HepG2 (cell line): ENCODE results near the gene PEMT. TPM values are rescaled to one million over a fixed set of nuclear protein-coding genes. Genes with fewer than 3 reads are reported as not detected.

Experiments
- ATAC-seq: fragments of 200-7000 bp; cut with Tn5 transposase; 3 replicates; pipeline ENCODE4 v1.9.1; 2020; ENCODE audit warnings: mild to moderate bottlenecking, moderate library complexity
- BruUV-seq: library from RNA; stranded (reverse); fragments of 400-500 nt; replicated peaks from 2 replicates; lab custom pipeline; 2021; lab: Mats Ljungman, UMichigan
- CTCF ChIA-PET: fragments of 300-600 bp; formaldehyde crosslinking; extraction: SDS; loops from one replicate; lab custom pipeline; 2021; ENCODE audit warnings: low total read pairs, inconsistent platforms, low intra/inter-chr PET ratio; lab: Yijun Ruan, JAX
- POLR2A ChIA-PET: fragments of 350-600 bp; sonication (Branson Sonifier 250); formaldehyde crosslinking; loops from one replicate; lab custom pipeline; 2020; ENCODE audit warnings: antibody characterized with exemption, inconsistent platforms; lab: Yijun Ruan, JAX
- DNase-seq: peaks from one replicate; pipeline ENCODE4 v3.0.0-alpha.2; 2015; ENCODE audit warnings: low spot score
- FAIRE-seq: peaks from 3 replicates; lab custom pipeline; 2011; peaks lifted over from hg19 to GRCh38; lab: Jason Lieb, UNC
- H2AFZ ChIP-seq: one replicate; pipeline ENCODE4 v1.6.1; 2011; ENCODE audit warnings: low read length, inconsistent platforms
- H3K27ac ChIP-seq: fragments of 300-600 bp; 3 replicates; pipeline ENCODE4 v1.8.0; 2011; ENCODE audit warnings: mixed run types, mild to moderate bottlenecking, mixed read lengths, low read length, inconsistent platforms; ENCODE audit not compliant: insufficient read depth; ENCODE audit errors: extremely low read length
- H3K27me3 ChIP-seq, 2 experiments: fragments of 200-600 bp in 1 of 2; 2 replicates in 1 of 2; 3 replicates in 1 of 2; pipeline versions ENCODE4 v1.6.0 to v1.8.0; 2011; ENCODE audit warnings: low read length in 2 of 2, mild to moderate bottlenecking in 2 of 2, moderate library complexity in 2 of 2, inconsistent platforms in 1 of 2; ENCODE audit not compliant: insufficient read depth in 2 of 2, control insufficient read depth in 1 of 2
- H3K36me3 ChIP-seq, 2 experiments: fragments of 200-600 bp in 1 of 2; replicated peaks in 1 of 2; 2 replicates in 1 of 2; 3 replicates in 1 of 2; pipeline versions ENCODE4 v1.5.1 to v1.8.0; 2011; ENCODE audit warnings: low read length in 2 of 2, inconsistent platforms in 1 of 2; ENCODE audit not compliant: insufficient read depth in 2 of 2, control insufficient read depth in 1 of 2
- H3K4me1 ChIP-seq: 2 replicates; pipeline ENCODE4 v1.5.1; 2012; ENCODE audit warnings: low read length, inconsistent platforms; ENCODE audit not compliant: insufficient read depth
- H3K4me2 ChIP-seq: 2 replicates; pipeline ENCODE4 v1.6.0; 2011; ENCODE audit warnings: low read depth, low read length, inconsistent platforms
- H3K4me3 ChIP-seq, 3 experiments: fragments of 200-600 bp in 1 of 3; sonication (generic), shearing (Covaris generic) in 1 of 3; replicated peaks in 1 of 3; 2 replicates each; pipeline ENCODE4 v1.5.1; 2011 to 2016; ENCODE audit warnings: low read length in 3 of 3, inconsistent platforms in 2 of 3, low read depth in 2 of 3, mild to moderate bottlenecking in 2 of 3, control low read depth in 1 of 3, mixed read lengths in 1 of 3; ENCODE audit not compliant: insufficient read depth in 1 of 3
- H3K79me2 ChIP-seq: one replicate; pipeline ENCODE4 v1.6.1; 2011; ENCODE audit warnings: low read length, inconsistent platforms; ENCODE audit not compliant: insufficient read depth
- H3K9ac ChIP-seq: 2 replicates; pipeline ENCODE4 v1.6.0; 2011; ENCODE audit warnings: mild to moderate bottlenecking, low read depth, low read length, inconsistent platforms; ENCODE audit not compliant: insufficient read depth
- H3K9me3 ChIP-seq: 2 replicates; pipeline ENCODE4 v1.5.1; 2012; ENCODE audit warnings: mild to moderate bottlenecking, low read length
- H4K20me1 ChIP-seq: 2 replicates; pipeline ENCODE4 v1.6.0; 2011; ENCODE audit warnings: inconsistent platforms, mild to moderate bottlenecking, low read length, moderate library complexity; ENCODE audit not compliant: insufficient read depth
- DNMT3B ChIP-seq: conservative IDR thresholded peaks from 2 replicates; pipeline ENCODE4 v1.6.1; 2016; ENCODE audit warnings: missing biosample characterization, control low read depth
- MTA1 ChIP-seq: sonication (generic); formaldehyde crosslinking; IDR thresholded peaks from 2 replicates; pipeline ENCODE4 v1.4.0; 2020; ENCODE audit warnings: missing genetic modification reagents, mild to moderate bottlenecking, borderline replicate concordance
- PBX3 ChIP-seq: sonication (generic); formaldehyde crosslinking; IDR thresholded peaks from 2 replicates; pipeline ENCODE4 v1.8.1; 2023; ENCODE audit warnings: missing genetic modification reagents, inconsistent platforms, borderline replicate concordance
- RNF219 ChIP-seq: sonication (generic); formaldehyde crosslinking; IDR thresholded peaks from 2 replicates; pipeline ENCODE4 v1.5.0; 2020; ENCODE audit warnings: mild to moderate bottlenecking, missing genetic modification reagents
- ZC3H13 ChIP-seq: sonication (generic); formaldehyde crosslinking; IDR thresholded peaks from 2 replicates; pipeline ENCODE4 v1.8.1; 2023; ENCODE audit warnings: mild to moderate bottlenecking, missing genetic modification reagents, moderate library complexity
- ZC3H4 ChIP-seq: sonication (generic); formaldehyde crosslinking; IDR thresholded peaks from 2 replicates; pipeline ENCODE4 v1.4.0; 2020; ENCODE audit warnings: missing genetic modification reagents, borderline replicate concordance
- ZNF232 ChIP-seq: sonication (generic); formaldehyde crosslinking; IDR thresholded peaks from 2 replicates; pipeline ENCODE4 v1.4.0; 2020; ENCODE audit warnings: missing genetic modification reagents, borderline replicate concordance
- ZSCAN31 ChIP-seq: sonication (generic); formaldehyde crosslinking; IDR thresholded peaks from 2 replicates; pipeline ENCODE4 v1.5.0; 2020; ENCODE audit warnings: low read depth, mild to moderate bottlenecking, missing genetic modification reagents
- WGBS: methylation state at CpG from one replicate; pipeline ENCODE4 v1.1.6; 2017; ENCODE audit warnings: low lambda C conversion rate; 5-methylcytosine and 5-hydroxymethylcytosine counted together
- in situ Hi-C: cut with HindIII; loops from 2 replicates; pipeline ENCODE4 v1.10.0; 2017; ENCODE audit warnings: low pct_unique_long_range_greater_than_20kb; ENCODE audit not compliant: extremely low pct_ligation_motif_present
- intact Hi-C: fragments of 100-400 bp; cut with micrococcal nuclease; formaldehyde crosslinking; loops from one replicate; pipeline ENCODE4 v1.10.0; 2022; ENCODE audit not compliant: unreplicated experiment
- polyA plus RNA-seq, 8 experiments: library from polyadenylated mRNA; depleted of rRNA in 3 of 8; stranded (reverse) in 7 of 8; unstranded in 1 of 8; fragments of >200 nt; fragmentation: Illumina TruSeq in 4 of 8; extraction: Trizol in 4 of 8; gene quantifications; 2 replicates each; pipeline versions ENCODE4 v1.2.1 to v1.2.3, GENCODE V29; 2011 to 2016; ENCODE audit warnings: low read depth in 4 of 8, missing spikeins in 1 of 8, mixed read lengths in 1 of 8; ENCODE audit not compliant: insufficient read depth in 1 of 8
- total RNA-seq, 5 experiments: library from RNA; depleted of rRNA; stranded (reverse); fragments of >200 nt; fragmentation: Illumina TruSeq; extraction: Trizol; gene quantifications; 2 replicates each; pipeline ENCODE4 v1.2.3, GENCODE V29; 2016; ENCODE audit warnings: low read depth in 1 of 5
- TF ChIP-seq, protein P1 (sequence below): sonication (generic); formaldehyde crosslinking; IDR thresholded peaks from 2 replicates; pipeline ENCODE4 v1.5.1; 2020; ENCODE audit warnings: mild to moderate bottlenecking, missing genetic modification reagents, borderline replicate concordance
- TF ChIP-seq, protein P2 (sequence below), 2 experiments: fragments of 450-650 bp in 1 of 2; sonication (generic) in 1 of 2; formaldehyde crosslinking; IDR thresholded peaks; 2 replicates each; pipeline versions ENCODE4 v1.5.0 to v1.8.0; 2020 to 2022; ENCODE audit warnings: mild to moderate bottlenecking in 1 of 2, missing genetic modification reagents in 1 of 2
- TF ChIP-seq, protein P3 (sequence below): sonication (generic); formaldehyde crosslinking; IDR thresholded peaks from 2 replicates; pipeline ENCODE4 v1.4.0; 2020; ENCODE audit warnings: mild to moderate bottlenecking, missing genetic modification reagents

Gene PEMT
- total and polyA plus RNA-seq, 2 of the 13 experiments (the other 11 are each of a cell fraction or from before 2014, with no cell fraction given), result 31.7 to 43.6 TPM

- Histone ChIP-seq H3K36me3 (no peaks in the 10 kb centered on the region), H3K79me2 (no peaks in the 10 kb centered on the region), H2AFZ (no peak overlapping the region), H3K4me1 (peaks cover 24% of the 10 kb centered on the region), H3K9ac (no peak overlapping the region), H4K20me1 (no peaks in the 10 kb centered on the region), H3K4me3 (no peak overlapping the region), H3K27me3 (no peaks in the 10 kb centered on the region), H3K27ac (no peak overlapping the region), H3K9me3 (no peaks in the 10 kb centered on the region), H3K4me2 (no peak overlapping the region)
- BruUV-seq, result no TSS peak
- FAIRE-seq (no peak), ATAC-seq (no peak), DNase-seq (no peak)
- ChIA-PET POLR2A (no interaction called here), CTCF (no interaction called here)
- intact Hi-C loops, result no loop called here
- 98% methylated on average over 27 of the region's 27 CpGs for WGBS
- in situ Hi-C loops, result no loop called here
- no peak for TF ChIP-seq ZC3H4 (CRISPR knock-in tag)
- no peak for TF ChIP-seq ZC3H13 (CRISPR knock-in tag)
- no peak for TF ChIP-seq ZNF232
- TF ChIP-seq, protein P1, sequence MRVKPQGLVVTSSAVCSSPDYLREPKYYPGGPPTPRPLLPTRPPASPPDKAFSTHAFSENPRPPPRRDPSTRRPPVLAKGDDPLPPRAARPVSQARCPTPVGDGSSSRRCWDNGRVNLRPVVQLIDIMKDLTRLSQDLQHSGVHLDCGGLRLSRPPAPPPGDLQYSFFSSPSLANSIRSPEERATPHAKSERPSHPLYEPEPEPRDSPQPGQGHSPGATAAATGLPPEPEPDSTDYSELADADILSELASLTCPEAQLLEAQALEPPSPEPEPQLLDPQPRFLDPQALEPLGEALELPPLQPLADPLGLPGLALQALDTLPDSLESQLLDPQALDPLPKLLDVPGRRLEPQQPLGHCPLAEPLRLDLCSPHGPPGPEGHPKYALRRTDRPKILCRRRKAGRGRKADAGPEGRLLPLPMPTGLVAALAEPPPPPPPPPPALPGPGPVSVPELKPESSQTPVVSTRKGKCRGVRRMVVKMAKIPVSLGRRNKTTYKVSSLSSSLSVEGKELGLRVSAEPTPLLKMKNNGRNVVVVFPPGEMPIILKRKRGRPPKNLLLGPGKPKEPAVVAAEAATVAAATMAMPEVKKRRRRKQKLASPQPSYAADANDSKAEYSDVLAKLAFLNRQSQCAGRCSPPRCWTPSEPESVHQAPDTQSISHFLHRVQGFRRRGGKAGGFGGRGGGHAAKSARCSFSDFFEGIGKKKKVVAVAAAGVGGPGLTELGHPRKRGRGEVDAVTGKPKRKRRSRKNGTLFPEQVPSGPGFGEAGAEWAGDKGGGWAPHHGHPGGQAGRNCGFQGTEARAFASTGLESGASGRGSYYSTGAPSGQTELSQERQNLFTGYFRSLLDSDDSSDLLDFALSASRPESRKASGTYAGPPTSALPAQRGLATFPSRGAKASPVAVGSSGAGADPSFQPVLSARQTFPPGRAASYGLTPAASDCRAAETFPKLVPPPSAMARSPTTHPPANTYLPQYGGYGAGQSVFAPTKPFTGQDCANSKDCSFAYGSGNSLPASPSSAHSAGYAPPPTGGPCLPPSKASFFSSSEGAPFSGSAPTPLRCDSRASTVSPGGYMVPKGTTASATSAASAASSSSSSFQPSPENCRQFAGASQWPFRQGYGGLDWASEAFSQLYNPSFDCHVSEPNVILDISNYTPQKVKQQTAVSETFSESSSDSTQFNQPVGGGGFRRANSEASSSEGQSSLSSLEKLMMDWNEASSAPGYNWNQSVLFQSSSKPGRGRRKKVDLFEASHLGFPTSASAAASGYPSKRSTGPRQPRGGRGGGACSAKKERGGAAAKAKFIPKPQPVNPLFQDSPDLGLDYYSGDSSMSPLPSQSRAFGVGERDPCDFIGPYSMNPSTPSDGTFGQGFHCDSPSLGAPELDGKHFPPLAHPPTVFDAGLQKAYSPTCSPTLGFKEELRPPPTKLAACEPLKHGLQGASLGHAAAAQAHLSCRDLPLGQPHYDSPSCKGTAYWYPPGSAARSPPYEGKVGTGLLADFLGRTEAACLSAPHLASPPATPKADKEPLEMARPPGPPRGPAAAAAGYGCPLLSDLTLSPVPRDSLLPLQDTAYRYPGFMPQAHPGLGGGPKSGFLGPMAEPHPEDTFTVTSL (CRISPR knock-in tag), result no peak
- TF ChIP-seq, protein P2, sequence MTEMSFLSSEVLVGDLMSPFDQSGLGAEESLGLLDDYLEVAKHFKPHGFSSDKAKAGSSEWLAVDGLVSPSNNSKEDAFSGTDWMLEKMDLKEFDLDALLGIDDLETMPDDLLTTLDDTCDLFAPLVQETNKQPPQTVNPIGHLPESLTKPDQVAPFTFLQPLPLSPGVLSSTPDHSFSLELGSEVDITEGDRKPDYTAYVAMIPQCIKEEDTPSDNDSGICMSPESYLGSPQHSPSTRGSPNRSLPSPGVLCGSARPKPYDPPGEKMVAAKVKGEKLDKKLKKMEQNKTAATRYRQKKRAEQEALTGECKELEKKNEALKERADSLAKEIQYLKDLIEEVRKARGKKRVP (CRISPR knock-in tag; IDR thresholded peaks at IDR 0.05), result no peak
- no peak for TF ChIP-seq PBX3
- no peak for TF ChIP-seq DNMT3B (CRISPR knock-in tag)
- TF ChIP-seq, protein P3, sequence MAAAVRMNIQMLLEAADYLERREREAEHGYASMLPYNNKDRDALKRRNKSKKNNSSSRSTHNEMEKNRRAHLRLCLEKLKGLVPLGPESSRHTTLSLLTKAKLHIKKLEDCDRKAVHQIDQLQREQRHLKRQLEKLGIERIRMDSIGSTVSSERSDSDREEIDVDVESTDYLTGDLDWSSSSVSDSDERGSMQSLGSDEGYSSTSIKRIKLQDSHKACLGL (CRISPR knock-in tag), result no peak
- TF ChIP-seq RNF219 (CRISPR knock-in tag), result no peak
- no peak for TF ChIP-seq ZSCAN31 (CRISPR knock-in tag)
- TF ChIP-seq MTA1 (CRISPR knock-in tag), result no peak
These were observed 38.9 kb downstream of the PEMT start for GRCh38 chr17:17552351-17553216.
